Esophagus (tissue), 2 donors: Measurements from ENCODE around the gene CLCN6. TPM values are rescaled to one million over a fixed set of nuclear protein-coding genes. Genes with fewer than 3 reads are reported as not detected.

Experiments
- H3K27ac ChIP-seq, 2 donors: one replicate each; pipeline ENCODE4 v1.5.1; 2013; ENCODE audit warnings: low read depth in 2 of 2, mild to moderate bottlenecking in 2 of 2, inconsistent platforms in 1 of 2, low read length in 1 of 2, moderate library complexity in 1 of 2
- H3K27me3 ChIP-seq, 2 donors: one replicate each; pipeline ENCODE4 v1.6.1; 2013; ENCODE audit warnings: low read length in 2 of 2, control low read depth in 1 of 2, mild to moderate bottlenecking in 1 of 2; ENCODE audit not compliant: insufficient read depth in 2 of 2, control insufficient read depth in 1 of 2
- H3K36me3 ChIP-seq, 2 donors: one replicate each; pipeline ENCODE4 v1.6.1; 2013; ENCODE audit warnings: low read length in 1 of 2; ENCODE audit not compliant: control insufficient read depth in 2 of 2, insufficient read depth in 2 of 2
- H3K4me1 ChIP-seq, 2 donors: one replicate each; pipeline ENCODE4 v1.6.1; 2013; ENCODE audit warnings: low read length in 1 of 2; ENCODE audit not compliant: control insufficient read depth in 2 of 2, insufficient read depth in 2 of 2
- H3K4me3 ChIP-seq, 2 donors: one replicate each; pipeline ENCODE4 v1.5.1; 2013; ENCODE audit warnings: low read length in 2 of 2, mild to moderate bottlenecking in 2 of 2, low read depth in 1 of 2, moderate library complexity in 1 of 2
- H3K9me3 ChIP-seq, 2 donors: one replicate each; pipeline ENCODE4 v1.6.1; 2013; ENCODE audit warnings: mild to moderate bottlenecking in 2 of 2, low read depth in 1 of 2, low read length in 1 of 2, moderate library complexity in 1 of 2; ENCODE audit not compliant: control insufficient read depth in 2 of 2, insufficient read depth in 1 of 2
- WGBS, 2 donors: extraction: QIAGEN DNeasy Blood & Tissue Kit; methylation state at CpG; one replicate each; pipeline ENCODE4 v1.1.7; 2013; 5-methylcytosine and 5-hydroxymethylcytosine counted together
- polyA plus RNA-seq, 2 donors: library from polyadenylated mRNA; stranded (reverse); fragments of 200-250 nt; gene quantifications; one replicate each; pipeline ENCODE4 v1.2.3, GENCODE V29; 2013
- donor health status: healthy with polysubstance abuse.
- donor health status: Bipolar disorder and iron deficiency.

Gene CLCN6
- polyA plus RNA-seq, 2 donors = 4.9 to 9.1 TPM

DNA sequence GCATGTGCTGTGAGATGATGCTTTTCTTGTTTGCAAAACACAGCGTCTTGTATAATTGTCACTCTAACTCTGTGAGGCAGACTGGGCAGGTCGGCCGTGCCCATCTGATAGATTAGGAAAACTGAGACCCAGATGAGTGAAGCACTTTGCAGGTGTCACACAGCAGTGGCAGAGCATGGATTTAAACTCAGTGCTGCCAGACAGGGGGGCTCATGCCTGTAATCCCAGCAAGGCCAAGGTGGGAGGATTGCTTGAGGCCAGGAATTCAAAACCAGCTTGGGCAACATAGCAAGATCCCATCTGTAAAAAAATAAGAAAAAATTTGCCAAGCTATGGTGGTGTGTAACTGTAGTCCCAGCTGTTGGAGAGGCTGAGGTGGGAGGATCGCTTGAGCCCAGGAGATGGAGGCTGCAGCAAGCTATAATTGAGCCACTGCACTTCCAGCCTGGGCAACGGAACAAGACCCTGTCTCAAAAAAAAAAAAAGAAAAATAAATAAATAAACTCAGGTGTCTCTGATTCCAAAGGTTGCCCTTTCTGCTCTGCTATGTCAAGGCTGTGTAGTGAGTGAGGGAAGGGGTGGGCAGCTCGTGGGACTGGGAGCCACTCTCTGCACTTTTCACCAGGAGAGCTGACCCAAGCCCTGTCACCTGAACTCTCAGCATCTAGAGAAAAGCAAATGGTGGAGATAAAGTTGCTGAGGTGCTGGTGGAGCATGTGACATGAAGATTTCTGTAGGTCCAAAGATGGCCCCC is 85.6 kb downstream of the CLCN6 start:
- no peaks in the 10 kb centered on the region for H3K27me3 ChIP-seq
- H3K36me3 ChIP-seq = no peaks in the 10 kb centered on the region
- 73 to 74% methylated on average over 6 of the region's 6 CpGs for WGBS, 2 donors
- no peak overlapping the region for H3K27ac ChIP-seq
- no peaks in the 10 kb centered on the region for H3K4me1 ChIP-seq
- no peak overlapping the region for H3K4me3 ChIP-seq
- H3K9me3 ChIP-seq = no peaks in the 10 kb centered on the region

Other genes with a start within 250 kb of the CLCN6 start
- 1 to 10 TPM; 7.6 to 8.5 TPM for gene FBXO2, start 151.8 kb upstream of the CLCN6 start, polyA plus RNA-seq
- 10 to 100 TPM in 1 of 2 donors, 1 to 10 TPM in 1; 9.0 to 16.2 TPM for gene FBXO44, start 151.3 kb upstream of the CLCN6 start, polyA plus RNA-seq
- gene FBXO6, start 142.0 kb upstream of the CLCN6 start, polyA plus RNA-seq = 10 to 100 TPM in 1 of 2 donors, 1 to 10 TPM in 1; 6.1 to 10.3 TPM
- 10 to 100 TPM in 1 of 2 donors, 1 to 10 TPM in 1; 8.1 to 18.5 TPM for gene MAD2L2, start 125.0 kb upstream of the CLCN6 start, polyA plus RNA-seq
- gene DRAXIN, start 114.5 kb upstream of the CLCN6 start, polyA plus RNA-seq = under 1 TPM; 0.01 to 0.02 TPM
- gene AGTRAP, start 70.1 kb upstream of the CLCN6 start, polyA plus RNA-seq = 10 to 100 TPM; 23.7 to 34.6 TPM
- 1 to 10 TPM in 1 of 2 donors, under 1 TPM in 1; 0.98 to 1.3 TPM for gene C1orf167, start 44.0 kb upstream of the CLCN6 start, polyA plus RNA-seq
- gene MTHFR, start 227 bp upstream of the CLCN6 start, polyA plus RNA-seq = 1 to 10 TPM; 8.2 to 9.4 TPM
- under 1 TPM; 0.11 to 0.63 TPM for gene NPPA, start 41.6 kb downstream of the CLCN6 start, polyA plus RNA-seq
- gene NPPB, start 52.8 kb downstream of the CLCN6 start, polyA plus RNA-seq = under 1 TPM; 0.66 to 0.83 TPM
- gene KIAA2013, start 120.2 kb downstream of the CLCN6 start, polyA plus RNA-seq = 10 to 100 TPM; 16.6 to 28.5 TPM
- gene PLOD1, start 128.5 kb downstream of the CLCN6 start, polyA plus RNA-seq = 10 to 100 TPM; 17.1 to 18.2 TPM
- 10 to 100 TPM; 31.8 to 50.7 TPM for gene MFN2, start 174.3 kb downstream of the CLCN6 start, polyA plus RNA-seq
- 10 to 100 TPM; 15.0 to 16.2 TPM for gene MIIP, start 213.3 kb downstream of the CLCN6 start, polyA plus RNA-seq